ENCODE results near the gene ADPRS. TPM values are rescaled to one million over a fixed set of nuclear protein-coding genes. Genes with fewer than 3 reads are reported as not detected.

The ADPRS gene
- total and polyA plus RNA-seq, 2 experiments from 2014 or later = 22.6 to 46.6 TPM

- H3F3A ChIP-seq (replicated peaks; ENCODE audit: low read depth) = no peaks in the 10 kb centered on the region
- no peaks in the 10 kb centered on the region for H4K20me1 ChIP-seq (replicated peaks; ENCODE audit: insufficient read depth)
- DNase-seq (ENCODE audit: low spot score) (no peak), ATAC-seq (peak; percentile 49)
- H3K79me2 ChIP-seq (replicated peaks; ENCODE audit: insufficient read depth) = no peaks in the 10 kb centered on the region
- H3K4me1 ChIP-seq (ENCODE audit: insufficient read depth) = no peaks in the 10 kb centered on the region
- peak overlapping the region; percentile 72; the same call in 1 of the 2 replicates for H2AFZ ChIP-seq
- H3K9me2 ChIP-seq (ENCODE audit: insufficient read depth) = no peaks in the 10 kb centered on the region
- Mint-ChIP-seq H3K4me3 (no peak overlapping the region), H3K36me3 (ENCODE audit: low read depth) (no peaks in the 10 kb centered on the region), H3K9me3 (no peaks in the 10 kb centered on the region), H3K27me3 (ENCODE audit: insufficient read depth, low read depth, poor library complexity) (peaks cover 17% of the 10 kb centered on the region), H3K27ac (no peak overlapping the region), H3K4me1 (peaks cover 6% of the 10 kb centered on the region)
- H3K27ac ChIP-seq (ENCODE audit: low read depth) = no peak overlapping the region
- H3K27me3 ChIP-seq (ENCODE audit: insufficient read depth) = peaks cover 15% of the 10 kb centered on the region
- TF ChIP-seq, protein P1, sequence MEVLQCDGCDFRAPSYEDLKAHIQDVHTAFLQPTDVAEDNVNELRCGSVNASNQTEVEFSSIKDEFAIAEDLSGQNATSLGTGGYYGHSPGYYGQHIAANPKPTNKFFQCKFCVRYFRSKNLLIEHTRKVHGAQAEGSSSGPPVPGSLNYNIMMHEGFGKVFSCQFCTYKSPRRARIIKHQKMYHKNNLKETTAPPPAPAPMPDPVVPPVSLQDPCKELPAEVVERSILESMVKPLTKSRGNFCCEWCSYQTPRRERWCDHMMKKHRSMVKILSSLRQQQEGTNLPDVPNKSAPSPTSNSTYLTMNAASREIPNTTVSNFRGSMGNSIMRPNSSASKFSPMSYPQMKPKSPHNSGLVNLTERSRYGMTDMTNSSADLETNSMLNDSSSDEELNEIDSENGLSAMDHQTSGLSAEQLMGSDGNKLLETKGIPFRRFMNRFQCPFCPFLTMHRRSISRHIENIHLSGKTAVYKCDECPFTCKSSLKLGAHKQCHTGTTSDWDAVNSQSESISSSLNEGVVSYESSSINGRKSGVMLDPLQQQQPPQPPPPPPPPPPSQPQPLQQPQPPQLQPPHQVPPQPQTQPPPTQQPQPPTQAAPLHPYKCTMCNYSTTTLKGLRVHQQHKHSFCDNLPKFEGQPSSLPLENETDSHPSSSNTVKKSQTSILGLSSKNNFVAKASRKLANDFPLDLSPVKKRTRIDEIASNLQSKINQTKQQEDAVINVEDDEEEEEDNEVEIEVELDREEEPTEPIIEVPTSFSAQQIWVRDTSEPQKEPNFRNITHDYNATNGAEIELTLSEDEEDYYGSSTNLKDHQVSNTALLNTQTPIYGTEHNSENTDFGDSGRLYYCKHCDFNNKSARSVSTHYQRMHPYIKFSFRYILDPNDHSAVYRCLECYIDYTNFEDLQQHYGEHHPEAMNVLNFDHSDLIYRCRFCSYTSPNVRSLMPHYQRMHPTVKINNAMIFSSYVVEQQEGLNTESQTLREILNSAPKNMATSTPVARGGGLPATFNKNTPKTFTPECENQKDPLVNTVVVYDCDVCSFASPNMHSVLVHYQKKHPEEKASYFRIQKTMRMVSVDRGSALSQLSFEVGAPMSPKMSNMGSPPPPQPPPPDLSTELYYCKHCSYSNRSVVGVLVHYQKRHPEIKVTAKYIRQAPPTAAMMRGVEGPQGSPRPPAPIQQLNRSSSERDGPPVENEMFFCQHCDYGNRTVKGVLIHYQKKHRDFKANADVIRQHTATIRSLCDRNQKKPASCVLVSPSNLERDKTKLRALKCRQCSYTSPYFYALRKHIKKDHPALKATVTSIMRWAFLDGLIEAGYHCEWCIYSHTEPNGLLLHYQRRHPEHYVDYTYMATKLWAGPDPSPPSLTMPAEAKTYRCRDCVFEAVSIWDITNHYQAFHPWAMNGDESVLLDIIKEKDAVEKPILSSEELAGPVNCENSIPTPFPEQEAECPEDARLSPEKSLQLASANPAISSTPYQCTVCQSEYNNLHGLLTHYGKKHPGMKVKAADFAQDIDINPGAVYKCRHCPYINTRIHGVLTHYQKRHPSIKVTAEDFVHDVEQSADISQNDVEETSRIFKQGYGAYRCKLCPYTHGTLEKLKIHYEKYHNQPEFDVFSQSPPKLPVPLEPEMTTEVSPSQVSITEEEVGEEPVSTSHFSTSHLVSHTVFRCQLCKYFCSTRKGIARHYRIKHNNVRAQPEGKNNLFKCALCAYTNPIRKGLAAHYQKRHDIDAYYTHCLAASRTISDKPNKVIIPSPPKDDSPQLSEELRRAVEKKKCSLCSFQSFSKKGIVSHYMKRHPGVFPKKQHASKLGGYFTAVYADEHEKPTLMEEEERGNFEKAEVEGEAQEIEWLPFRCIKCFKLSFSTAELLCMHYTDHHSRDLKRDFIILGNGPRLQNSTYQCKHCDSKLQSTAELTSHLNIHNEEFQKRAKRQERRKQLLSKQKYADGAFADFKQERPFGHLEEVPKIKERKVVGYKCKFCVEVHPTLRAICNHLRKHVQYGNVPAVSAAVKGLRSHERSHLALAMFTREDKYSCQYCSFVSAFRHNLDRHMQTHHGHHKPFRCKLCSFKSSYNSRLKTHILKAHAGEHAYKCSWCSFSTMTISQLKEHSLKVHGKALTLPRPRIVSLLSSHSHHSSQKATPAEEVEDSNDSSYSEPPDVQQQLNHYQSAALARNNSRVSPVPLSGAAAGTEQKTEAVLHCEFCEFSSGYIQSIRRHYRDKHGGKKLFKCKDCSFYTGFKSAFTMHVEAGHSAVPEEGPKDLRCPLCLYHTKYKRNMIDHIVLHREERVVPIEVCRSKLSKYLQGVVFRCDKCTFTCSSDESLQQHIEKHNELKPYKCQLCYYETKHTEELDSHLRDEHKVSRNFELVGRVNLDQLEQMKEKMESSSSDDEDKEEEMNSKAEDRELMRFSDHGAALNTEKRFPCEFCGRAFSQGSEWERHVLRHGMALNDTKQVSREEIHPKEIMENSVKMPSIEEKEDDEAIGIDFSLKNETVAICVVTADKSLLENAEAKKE (CRISPR knock-in tag; IDR thresholded peaks at IDR 0.05) = no peak
- TF ChIP-seq, protein P2, sequence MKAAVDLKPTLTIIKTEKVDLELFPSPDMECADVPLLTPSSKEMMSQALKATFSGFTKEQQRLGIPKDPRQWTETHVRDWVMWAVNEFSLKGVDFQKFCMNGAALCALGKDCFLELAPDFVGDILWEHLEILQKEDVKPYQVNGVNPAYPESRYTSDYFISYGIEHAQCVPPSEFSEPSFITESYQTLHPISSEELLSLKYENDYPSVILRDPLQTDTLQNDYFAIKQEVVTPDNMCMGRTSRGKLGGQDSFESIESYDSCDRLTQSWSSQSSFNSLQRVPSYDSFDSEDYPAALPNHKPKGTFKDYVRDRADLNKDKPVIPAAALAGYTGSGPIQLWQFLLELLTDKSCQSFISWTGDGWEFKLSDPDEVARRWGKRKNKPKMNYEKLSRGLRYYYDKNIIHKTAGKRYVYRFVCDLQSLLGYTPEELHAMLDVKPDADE (IDR thresholded peaks at IDR 0.05) = no peak
- TF ChIP-seq ZNF114 (CRISPR knock-in tag; IDR thresholded peaks at IDR 0.05) = no peak
- TF ChIP-seq, protein P3, sequence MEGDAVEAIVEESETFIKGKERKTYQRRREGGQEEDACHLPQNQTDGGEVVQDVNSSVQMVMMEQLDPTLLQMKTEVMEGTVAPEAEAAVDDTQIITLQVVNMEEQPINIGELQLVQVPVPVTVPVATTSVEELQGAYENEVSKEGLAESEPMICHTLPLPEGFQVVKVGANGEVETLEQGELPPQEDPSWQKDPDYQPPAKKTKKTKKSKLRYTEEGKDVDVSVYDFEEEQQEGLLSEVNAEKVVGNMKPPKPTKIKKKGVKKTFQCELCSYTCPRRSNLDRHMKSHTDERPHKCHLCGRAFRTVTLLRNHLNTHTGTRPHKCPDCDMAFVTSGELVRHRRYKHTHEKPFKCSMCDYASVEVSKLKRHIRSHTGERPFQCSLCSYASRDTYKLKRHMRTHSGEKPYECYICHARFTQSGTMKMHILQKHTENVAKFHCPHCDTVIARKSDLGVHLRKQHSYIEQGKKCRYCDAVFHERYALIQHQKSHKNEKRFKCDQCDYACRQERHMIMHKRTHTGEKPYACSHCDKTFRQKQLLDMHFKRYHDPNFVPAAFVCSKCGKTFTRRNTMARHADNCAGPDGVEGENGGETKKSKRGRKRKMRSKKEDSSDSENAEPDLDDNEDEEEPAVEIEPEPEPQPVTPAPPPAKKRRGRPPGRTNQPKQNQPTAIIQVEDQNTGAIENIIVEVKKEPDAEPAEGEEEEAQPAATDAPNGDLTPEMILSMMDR (conservative IDR thresholded peaks at IDR 0.05; ENCODE audit: low read depth in 2 of 2) = no peak
- TF ChIP-seq JUNB (IDR thresholded peaks at IDR 0.05; ENCODE audit: unreplicated experiment) = no peak
- TF ChIP-seq REST (IDR thresholded peaks at IDR 0.05; ENCODE audit: unreplicated experiment) = no peak
- TF ChIP-seq EZH2phosphoT487 (IDR thresholded peaks at IDR 0.05; ENCODE audit: unreplicated experiment) = no peak
- no peak for TF ChIP-seq ZNF331 (CRISPR knock-in tag; IDR thresholded peaks at IDR 0.05; ENCODE audit: low read depth)
- TF ChIP-seq EZH2 (IDR thresholded peaks at IDR 0.05; ENCODE audit: low read depth, unreplicated experiment) = no peak
- no peak for TF ChIP-seq NANOG (IDR thresholded peaks at IDR 0.05; ENCODE audit: borderline replicate concordance)
- no peak for TF ChIP-seq CREB1 (CRISPR knock-in tag; IDR thresholded peaks at IDR 0.05; ENCODE audit: low read depth)
- no peak for TF ChIP-seq POLR2AphosphoS5 (IDR thresholded peaks at IDR 0.05; ENCODE audit: low read depth)
- no peak for TF ChIP-seq STAT1 (IDR thresholded peaks at IDR 0.05; ENCODE audit: unreplicated experiment)
- no peak overlapping the region for H3K4me2 ChIP-seq
- no peaks in the 10 kb centered on the region for H3K36me3 ChIP-seq (ENCODE audit: insufficient read depth)
- no peak overlapping the region for H3K4me3 ChIP-seq
Measured at GRCh38 chr1:36118447-36119204, 29.9 kb downstream of the ADPRS start.

Data from GM23338 (cell line).